Embryonic facial prominence (tissue), 1 donor: ENCODE results near the gene POLR1B.
"Not testable (repeated sequence)": the region's sequence is repeated elsewhere in the genome, so short reads cannot be mapped to it uniquely, and the experiment has no call there.

ENCODE experiments used
- DNase-seq: peaks from one replicate; pipeline ENCODE4 v3.0.0-alpha.2; 2016; ENCODE audit errors: extremely low spot score

The POLR1B gene, protein sequence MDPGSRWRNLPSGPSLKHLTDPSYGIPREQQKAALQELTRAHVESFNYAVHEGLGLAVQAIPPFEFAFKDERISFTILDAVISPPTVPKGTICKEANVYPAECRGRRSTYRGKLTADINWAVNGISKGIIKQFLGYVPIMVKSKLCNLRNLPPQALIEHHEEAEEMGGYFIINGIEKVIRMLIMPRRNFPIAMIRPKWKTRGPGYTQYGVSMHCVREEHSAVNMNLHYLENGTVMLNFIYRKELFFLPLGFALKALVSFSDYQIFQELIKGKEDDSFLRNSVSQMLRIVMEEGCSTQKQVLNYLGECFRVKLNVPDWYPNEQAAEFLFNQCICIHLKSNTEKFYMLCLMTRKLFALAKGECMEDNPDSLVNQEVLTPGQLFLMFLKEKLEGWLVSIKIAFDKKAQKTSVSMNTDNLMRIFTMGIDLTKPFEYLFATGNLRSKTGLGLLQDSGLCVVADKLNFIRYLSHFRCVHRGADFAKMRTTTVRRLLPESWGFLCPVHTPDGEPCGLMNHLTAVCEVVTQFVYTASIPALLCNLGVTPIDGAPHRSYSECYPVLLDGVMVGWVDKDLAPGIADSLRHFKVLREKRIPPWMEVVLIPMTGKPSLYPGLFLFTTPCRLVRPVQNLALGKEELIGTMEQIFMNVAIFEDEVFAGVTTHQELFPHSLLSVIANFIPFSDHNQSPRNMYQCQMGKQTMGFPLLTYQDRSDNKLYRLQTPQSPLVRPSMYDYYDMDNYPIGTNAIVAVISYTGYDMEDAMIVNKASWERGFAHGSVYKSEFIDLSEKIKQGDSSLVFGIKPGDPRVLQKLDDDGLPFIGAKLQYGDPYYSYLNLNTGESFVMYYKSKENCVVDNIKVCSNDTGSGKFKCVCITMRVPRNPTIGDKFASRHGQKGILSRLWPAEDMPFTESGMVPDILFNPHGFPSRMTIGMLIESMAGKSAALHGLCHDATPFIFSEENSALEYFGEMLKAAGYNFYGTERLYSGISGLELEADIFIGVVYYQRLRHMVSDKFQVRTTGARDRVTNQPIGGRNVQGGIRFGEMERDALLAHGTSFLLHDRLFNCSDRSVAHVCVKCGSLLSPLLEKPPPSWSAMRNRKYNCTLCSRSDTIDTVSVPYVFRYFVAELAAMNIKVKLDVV

DNA sequence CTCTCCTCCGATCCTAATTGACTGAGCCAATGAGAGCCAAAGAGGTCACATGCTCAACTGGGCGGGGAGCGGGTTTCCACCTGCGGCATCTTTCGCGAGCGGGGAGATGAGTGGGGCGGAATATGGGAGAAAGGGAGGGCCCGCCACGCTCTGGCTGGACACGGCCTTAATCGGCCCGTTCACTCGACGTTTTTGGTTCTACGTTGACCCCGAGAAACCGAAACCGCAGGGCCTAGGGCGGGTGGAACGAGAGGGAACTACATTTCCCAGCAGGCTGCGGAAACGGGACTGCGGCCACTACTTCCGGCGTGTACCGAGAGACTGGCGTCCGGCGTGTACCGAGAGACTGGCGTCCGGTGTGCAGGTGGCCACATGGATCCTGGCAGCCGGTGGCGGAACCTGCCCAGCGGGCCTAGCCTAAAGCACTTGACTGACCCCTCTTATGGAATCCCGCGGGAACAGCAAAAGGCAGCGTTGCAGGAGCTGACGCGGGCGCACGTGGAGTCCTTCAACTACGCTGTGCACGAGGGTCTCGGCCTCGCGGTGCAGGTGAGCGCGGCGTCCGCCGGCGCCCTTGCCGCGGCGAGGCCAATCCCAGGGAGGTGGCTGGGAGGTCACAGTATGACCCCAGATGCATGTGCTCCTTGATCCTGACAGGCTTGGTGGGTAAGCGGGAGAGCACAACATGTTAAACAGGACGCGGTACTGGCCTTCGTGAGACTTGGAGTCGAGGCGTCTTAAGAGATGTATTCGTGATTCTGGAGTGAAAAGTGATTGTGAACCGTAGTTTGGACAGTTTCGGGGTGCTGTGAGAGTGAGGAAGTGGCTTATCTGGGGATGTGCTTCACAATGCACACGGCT lies at the start of gene POLR1B:
POLR1B (plus strand) TSS at position 343 of the 861 bp plus-strand sequence; CDS start at position 373, 30 bp downstream.
- peak; percentile 46 for DNase-seq

DNA sequence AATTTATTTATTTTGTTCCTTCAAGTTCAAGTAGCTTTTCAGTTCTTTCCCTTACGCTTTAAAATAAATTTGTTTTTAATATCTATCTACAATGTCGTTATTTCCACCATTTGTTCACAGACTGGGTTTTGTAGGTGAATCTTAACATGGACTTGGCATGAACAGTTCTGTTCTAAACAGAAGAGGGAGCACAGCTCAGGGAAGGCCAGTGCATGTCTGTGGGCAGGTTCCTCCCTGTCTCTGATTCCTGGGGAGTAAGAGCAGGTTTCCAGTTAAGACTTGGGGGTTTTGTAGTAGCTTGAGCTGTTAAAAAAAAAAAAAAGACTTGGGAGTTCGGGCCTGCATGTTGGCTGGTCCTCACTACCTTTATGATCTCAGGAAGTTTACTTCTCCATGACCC lies 49.2 kb upstream of the POLR1B start:
- no peak for DNase-seq

DNA sequence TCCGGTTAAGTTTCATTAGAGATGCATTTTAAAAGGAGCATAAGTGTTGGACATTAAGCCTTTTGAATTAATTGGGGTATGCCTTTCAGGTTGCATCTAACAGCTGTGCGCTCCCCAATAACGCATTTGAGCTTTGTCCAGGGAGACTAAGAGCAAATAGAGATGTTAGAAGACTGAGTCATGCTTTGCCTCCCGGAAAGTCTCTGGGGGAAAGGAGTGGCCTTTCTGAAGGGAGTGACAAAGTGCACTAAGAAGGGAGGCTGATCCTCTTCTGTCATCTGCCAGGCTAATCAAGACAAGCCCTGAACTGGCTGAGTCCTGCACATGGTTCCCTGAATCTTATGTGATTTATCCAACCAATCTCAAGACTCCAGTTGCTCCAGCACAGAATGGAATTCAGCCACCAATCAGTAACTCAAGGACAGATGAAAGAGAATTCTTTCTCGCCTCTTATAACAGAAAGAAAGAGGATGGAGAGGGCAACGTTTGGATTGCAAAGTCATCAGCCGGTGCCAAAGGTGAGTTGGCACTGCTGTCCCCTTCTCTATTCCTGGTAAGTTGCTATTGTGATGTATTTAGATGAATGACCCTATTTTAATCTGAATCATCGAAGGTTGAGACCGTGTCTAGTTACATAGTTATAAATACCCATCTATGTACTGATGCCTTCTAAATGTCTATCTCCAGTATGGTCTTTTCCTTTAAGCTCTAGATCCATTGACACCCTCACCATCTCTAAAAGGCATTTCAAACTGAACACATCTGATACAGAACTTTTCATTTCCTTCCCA lies 48.2 kb upstream of the POLR1B start:
- DNase-seq = no peak

DNA sequence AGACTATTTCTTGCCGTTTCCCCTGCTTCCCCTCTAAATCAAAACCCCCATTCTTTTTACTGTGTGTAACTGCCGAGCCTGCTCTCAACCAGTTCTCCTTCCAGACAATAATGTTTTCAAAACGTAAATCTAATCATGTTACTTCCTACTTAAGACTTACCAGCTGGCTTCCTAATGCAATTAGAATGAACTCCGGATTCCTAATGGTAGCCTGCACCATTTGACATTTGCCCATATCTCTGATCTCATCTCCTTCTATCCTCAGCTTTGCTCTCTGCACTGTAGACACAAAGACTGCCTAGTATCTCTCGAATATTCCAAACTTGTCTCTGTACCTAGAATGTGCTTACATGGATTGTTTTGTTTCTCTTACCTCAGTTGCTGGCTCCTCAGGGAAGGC lies 47.4 kb upstream of the POLR1B start:
- no peak for DNase-seq

DNA sequence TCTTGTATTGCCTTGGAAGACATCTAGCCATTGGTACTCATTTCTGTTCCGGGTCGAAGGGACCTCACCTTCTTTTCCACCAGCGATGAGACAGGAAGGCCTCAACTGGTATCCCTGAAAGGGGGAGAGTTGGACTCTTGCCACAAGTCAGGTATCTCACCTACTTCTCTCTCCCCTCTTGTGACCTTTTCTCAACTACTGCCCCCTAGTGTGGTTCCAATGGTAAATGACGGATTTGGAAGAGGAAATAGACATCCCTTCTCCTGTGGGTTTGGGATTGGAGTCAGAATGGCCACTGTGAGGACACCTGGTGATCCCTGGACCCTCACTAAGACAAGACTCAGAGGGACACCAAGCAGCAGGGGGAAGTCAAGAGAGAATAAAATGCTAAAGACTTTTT lies 46.4 kb upstream of the POLR1B start:
- DNase-seq = not testable (repeated sequence)

DNA sequence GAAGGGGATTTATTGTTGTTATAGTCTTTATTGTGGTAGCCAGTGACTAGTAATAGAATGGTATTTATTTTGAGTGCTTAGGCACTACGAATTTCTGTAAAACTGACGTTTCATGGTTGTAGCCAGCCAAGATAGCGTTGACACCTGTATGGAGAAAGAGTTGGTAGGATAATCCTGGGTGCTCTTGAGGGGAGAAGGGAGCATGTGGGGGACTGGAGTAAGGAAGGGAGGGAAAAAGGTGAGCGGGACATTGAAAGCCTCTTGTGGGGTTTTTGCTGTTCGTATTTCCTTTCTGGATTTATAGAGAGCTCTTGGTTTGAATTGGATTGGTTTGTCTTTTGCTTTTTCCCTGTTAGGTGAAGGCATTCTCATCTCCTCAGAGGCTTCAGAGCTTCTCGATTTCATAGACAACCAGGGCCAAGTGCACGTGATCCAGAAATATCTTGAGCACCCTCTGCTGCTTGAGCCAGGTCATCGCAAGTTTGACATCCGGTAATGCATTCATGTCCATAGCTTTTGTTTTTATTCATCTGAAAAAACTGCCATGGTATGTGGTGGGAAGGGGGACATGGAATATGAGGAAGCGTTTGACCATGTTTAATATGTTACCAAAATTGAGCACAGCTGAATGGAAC lies 41.3 kb upstream of the POLR1B start:
- DNase-seq = not testable (repeated sequence)

DNA sequence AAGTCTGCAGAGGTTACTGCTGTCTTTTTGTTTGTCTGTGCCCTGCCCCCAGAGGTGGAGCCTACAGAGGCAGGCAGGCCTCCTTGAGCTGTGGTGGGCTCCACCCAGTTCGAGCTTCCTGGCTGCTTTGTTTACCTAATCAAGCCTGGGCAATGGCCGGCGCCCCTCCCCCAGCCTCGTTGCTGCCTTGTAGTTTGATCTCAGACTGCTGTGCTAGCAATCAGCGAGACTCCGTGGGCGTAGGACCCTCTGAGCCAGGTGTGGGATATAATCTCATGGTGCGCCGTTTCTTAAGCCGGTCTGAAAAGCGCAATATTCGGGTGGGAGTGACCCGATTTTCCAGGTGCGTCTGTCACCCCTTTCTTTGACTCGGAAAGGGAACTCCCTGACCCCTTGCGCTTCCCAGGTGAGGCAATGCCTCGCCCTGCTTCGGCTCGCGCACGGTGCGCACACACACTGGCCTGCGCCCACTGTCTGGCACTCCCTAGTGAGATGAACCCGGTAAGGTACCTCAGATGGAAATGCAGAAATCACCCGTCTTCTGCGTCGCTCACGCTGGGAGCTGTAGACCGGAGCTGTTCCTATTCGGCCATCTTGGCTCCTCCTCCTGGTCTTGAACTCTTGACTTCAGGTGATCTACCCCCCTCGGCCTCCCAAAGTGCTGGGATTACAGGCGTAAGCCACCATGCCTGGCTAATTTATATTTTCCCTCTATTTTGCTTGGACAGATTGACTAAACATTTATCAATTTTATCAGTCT lies 32.8 kb upstream of the POLR1B start:
- not testable (repeated sequence) for DNase-seq

DNA sequence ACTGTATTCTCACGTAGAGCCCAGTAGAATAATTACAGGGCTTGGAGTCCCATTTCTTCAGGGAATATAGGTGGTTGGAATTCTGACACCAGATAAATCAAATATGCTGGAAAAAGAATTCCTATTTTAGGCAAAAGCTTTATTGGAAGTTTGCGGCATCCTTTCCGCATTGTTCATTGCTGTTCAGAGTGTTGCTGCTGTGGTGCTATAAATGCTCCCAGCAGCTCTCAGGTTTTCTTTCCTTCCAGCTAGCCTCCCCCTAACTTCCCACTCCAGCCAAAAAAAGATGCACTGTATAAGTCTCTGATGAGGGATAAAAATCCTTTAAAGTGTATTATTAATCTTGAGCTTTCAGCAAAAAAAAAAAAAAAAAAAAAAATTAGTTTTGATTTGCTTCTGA lies 25.5 kb upstream of the POLR1B start:
- no peak for DNase-seq

DNA sequence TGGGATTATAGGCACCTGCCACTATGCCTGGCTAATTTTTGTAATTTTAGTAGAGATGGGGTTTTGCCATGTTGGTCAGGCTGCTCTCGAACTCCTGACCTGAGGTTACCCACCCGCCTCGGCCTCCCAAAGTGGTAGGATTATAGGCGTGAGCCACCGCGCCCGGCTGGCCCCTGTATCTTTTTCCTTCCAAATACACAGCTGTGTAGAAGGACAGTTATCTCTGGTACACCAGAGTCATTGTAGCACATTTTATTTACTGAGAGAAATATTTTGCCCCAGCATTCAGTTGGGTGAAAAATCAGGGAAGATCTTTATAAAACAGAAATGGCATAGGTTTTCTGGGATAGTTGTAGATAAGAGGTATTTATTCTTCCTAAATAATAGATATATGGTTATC lies 23.5 kb upstream of the POLR1B start:
- no peak for DNase-seq

DNA sequence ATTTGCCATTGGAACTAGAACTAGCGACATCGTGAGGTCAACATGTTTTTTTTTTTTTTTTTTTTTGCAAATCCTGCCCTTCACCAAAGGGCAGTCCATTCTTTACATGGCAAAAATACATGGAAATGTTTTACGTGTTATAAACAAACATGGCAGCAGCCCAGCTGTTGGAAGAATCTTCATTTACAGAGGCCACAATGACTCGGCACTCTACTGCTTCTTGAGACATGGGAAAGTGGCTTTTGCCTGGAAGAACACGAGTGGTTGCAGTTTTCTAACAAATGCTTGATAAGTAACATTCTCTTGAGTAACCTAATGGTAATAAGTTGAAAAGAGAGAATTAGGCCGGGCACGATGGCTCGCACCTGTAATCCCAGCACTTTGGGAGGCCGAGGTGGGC lies 22.8 kb upstream of the POLR1B start:
- DNase-seq = no peak

DNA sequence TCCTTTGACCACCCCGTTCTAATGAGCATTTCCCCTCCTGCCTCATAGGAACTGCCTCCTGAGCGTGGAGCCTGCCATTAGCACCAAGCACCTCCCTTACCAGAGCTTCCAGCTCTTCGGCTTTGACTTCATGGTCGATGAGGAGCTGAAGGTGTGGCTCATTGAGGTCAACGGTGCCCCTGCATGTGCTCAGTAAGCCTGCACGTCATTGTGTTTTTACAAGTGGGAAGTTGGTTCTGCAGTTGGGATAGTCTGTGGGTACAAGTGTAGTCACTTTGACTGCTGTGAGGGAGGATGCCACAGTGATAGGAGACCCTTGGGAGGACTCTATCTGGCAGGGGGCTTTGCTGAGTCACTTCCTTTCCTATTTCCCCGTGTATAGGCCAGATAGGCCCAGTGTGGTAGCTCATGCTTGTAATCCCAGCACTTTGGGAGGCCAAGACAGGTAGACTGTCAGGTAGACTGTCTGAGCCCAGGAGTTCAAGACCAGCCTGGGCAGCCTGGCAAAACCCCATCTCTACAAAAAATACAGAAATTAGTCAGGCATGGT lies 22.0 kb upstream of the POLR1B start:
- no peak for DNase-seq

DNA sequence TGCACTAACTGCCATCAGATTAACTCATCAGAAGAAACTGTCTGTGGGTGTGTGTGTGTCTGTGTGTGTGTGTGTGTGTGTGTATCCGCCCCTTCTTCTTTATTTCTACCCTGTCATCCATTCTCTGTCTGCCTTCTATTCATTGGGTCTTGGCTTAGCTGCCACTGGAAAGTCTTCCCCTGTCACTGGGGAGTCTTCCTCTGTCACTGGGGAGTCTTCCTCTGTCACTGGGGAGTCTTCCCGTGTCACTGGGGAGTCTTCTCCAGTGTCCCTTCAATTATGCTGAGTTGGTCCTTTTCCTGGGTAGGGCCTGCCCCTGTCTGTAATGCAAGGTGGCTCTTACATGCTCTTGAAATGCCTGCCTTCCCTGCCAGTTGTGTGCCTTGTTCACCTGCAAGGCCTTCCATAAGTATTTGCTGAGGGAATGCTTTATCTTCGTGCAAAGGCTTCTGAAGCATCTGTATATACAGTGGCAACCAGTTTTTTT lies 18.9 kb upstream of the POLR1B start:
- DNase-seq = no peak

DNA sequence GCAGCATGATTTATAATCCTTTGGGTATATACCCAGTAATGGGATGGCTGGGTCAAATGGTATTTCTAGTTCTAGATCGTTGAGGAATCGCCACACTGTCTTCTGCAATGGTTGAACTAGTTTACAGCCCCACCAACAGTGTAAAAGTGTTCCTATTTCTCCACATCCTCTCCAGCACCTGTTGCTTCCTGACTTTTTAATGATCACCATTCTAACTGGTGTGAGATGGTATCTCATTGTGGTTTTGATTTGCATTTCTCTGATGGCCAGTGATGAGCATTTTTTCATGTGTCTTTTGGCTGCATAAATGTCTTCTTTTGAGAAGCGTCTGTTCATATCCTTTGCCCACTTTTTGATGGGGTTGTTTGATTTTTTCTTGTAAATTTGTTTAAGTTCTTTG lies 18.0 kb upstream of the POLR1B start:
- DNase-seq = not testable (repeated sequence)

DNA sequence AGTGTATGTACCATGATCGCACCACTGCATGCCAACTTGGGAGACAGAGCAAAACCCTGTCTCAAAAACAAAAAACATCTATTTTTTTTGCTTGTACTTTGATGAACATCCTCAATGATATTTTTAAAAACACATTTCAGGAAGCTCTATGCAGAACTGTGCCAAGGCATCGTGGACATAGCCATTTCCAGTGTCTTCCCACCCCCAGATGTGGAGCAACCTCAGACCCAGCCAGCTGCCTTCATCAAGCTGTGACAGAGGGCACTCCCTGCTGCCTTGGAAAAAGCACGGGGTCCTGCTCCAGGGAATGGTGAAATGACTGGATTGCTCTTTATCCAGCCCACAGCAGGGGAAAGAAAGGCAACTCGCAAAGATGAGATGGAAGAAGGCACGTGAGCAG lies 13.7 kb upstream of the POLR1B start:
- DNase-seq = no peak

DNA sequence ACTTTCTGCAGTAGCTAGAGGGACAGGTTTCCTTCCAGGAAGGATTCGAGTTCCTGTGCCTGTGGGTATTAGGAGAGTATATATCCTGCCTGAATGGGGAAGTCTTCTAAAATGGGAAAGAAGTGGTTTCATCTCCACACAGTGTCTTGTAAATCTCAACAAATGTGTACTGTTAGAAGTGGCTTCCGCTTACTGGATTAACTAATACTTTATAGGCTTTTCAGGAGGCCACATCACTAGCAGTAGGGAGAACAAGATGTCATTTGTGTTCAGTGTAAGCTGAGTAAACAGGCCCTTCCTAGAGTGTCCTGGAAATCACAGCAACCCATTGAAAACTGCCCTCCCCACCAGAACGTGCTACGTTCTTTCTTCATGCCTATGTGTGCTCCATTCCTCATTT lies 12.5 kb upstream of the POLR1B start:
- no peak for DNase-seq

DNA sequence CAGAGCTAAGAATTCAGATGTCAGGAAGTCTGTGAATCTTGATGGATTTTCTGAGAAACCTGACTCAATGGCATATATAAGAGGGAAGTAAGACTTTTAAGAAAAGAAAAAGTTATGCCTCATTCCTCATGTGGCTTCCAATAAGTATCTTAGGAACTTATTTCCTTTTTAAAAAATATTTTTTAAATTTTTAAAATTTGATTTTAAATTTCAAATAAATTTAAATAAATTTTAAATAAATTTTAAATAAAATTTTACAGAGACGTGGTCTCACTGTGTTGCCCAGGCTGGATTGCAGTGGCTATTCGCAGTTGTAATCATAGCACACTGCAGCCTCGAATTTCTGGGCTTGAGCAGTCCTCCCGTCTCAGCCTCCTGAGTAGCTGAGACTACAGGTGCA lies 11.5 kb upstream of the POLR1B start:
- DNase-seq = no peak

DNA sequence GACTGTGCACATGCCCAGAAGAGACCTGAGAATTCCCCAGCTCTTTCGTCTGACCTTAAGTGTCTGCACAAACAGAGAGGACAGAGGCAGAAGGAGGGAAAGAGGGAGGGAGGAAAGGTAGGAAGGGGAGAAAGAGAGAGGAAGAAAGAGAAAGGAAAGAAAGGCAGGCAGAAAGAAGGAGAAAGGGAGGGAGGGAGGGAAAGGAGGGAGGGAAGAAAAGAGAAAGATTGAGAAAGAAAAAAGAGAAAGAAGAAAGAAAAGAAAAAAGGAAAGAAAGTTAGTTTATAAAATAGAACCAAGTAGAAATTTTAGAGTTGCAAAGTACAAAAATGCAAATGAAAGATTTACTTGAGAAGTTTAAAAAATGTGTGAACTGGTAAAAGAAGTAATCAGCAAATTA lies 7.4 kb upstream of the POLR1B start:
- DNase-seq = no peak

DNA sequence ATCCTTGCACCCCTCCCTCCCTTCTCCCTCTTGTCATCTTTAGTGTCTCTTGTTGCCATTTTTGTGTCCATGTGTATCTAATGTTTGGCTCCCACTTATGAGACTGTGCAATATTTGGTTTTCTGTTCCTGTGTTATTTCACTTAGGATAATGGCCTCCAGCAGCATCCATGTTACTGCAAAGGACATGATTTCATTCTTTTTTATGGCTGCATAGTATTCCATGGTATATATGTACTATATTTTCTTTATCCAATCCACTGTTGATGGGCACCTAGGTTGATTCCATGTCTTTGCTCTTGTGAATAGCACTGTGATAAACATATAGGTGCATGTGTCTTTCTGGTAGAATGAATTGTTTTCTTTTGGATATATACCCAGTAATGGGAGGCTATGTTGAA lies 5.6 kb upstream of the POLR1B start:
- DNase-seq = not testable (repeated sequence)

DNA sequence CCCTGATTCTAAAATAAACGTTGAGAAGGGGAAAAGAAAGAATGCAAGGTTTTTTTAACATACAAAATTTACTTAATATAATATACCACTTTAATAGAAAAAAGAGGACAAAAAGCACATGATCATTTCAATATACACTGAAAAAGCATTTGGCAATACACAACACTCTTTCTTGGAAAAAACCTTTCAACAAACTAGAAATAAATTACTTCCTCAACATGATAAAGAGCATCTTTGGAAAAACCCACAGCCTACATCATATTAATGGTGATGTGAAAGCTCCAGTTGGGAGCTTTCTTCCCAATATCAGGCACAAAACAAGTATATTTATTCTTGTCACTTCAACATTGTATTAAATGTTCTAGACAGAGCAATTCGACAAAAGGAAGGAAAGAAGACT lies 3.0 kb upstream of the POLR1B start:
- DNase-seq = no peak
